ENCODE measurements around the gene TBC1D1.

TBC1D1 gene

DNA sequence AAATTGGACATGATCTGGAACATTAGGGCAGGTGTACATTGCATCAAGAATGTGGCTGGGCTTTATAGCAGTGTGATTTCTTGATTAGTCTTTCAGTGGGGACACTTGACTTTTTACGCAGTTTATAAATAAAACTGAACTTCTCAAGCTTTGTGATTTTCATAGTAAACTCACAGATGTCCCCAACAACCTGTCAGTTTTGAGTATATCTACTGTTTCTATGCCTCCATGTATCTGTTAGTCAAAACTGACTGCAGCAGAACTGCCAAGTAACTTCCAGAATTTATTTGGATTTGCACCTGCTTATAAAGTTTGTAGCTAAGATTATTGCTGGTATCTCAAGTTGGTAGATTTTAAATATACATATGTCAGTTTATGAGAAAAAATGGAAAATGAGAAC is 89.4 kb downstream of the TBC1D1 start:
- Histone ChIP-seq H3K4me1 (ENCODE audit: control insufficient read depth, insufficient read depth, low read depth, low read length) (peaks cover 8% of the 10 kb centered on the region), H3K36me3 (ENCODE audit: control insufficient read depth in 1 of 2, insufficient read depth in 2 of 2, low read depth in 1 of 2, low read length in 2 of 2) (no peaks in the 10 kb centered on the region), H2BK12ac (ENCODE audit: low read length in 2 of 2) (no peak overlapping the region), H3K27ac (ENCODE audit: low read length, poor library complexity, severe bottlenecking) (no peak overlapping the region), H3K18ac (ENCODE audit: low read depth in 1 of 2, low read length in 2 of 2) (no peak overlapping the region), H3K14ac (ENCODE audit: low read length in 2 of 2) (no peak overlapping the region), H2BK15ac (ENCODE audit: low read depth, poor library complexity, severe bottlenecking) (no peak overlapping the region), H2AFZ (ENCODE audit: low read depth, low read length) (no peak overlapping the region), H2BK120ac (ENCODE audit: low read depth, low read length) (no peak overlapping the region), H3K79me1 (replicated peaks; ENCODE audit: low read length, poor library complexity, severe bottlenecking) (peaks cover 9% of the 10 kb centered on the region), H3K4me2 (ENCODE audit: low read length, poor library complexity, severe bottlenecking) (no peak overlapping the region), H4K8ac (ENCODE audit: low read length) (no peak overlapping the region), H2BK5ac (ENCODE audit: low read depth, low read length, poor library complexity, severe bottlenecking) (no peak overlapping the region), H3K23ac (ENCODE audit: low read length in 2 of 2) (no peak overlapping the region), H2AK5ac (ENCODE audit: low read length, severe bottlenecking) (no peak overlapping the region), H4K91ac (ENCODE audit: low read length) (no peak overlapping the region), H3K9ac (ENCODE audit: low read length) (no peak overlapping the region), H3K4me3 (ENCODE audit: insufficient read depth in 1 of 2, low read depth in 1 of 2, low read length in 2 of 2) (no peak overlapping the region), H3K4ac (ENCODE audit: low read depth in 1 of 2, low read length in 2 of 2) (no peak overlapping the region), H3K27me3 (ENCODE audit: control insufficient read depth in 1 of 2, insufficient read depth in 1 of 2, low read length in 2 of 2) (no peaks in the 10 kb centered on the region), H3K9me3 (ENCODE audit: control insufficient read depth, low read length) (no peaks in the 10 kb centered on the region)
- no peak for DNase-seq
- 100% methylated on average over 1 of the region's 1 CpG for WGBS

DNA sequence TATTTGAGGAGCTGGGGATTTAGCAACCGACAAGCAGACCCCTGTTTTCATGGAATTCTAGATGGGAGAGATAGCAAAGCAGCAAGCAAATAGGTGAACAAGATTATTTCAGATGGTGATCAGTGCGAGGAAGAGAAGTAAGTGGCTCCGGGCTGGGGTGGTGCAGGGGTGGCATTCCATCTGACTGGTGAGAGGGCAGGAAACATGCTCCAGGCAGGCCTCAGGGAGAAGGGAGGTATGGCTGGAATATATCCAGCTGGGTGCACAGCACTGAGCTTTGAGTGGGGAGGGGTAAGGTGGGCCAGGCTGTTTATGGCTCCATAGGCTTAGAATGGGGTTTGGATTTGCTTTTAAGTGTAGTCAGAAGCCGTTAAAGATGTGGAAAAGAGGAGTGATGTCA is 90.5 kb downstream of the TBC1D1 start:
- Histone ChIP-seq H3K27me3 (ENCODE audit: control insufficient read depth in 1 of 2, insufficient read depth in 1 of 2, low read length in 2 of 2) (no peaks in the 10 kb centered on the region), H3K23ac (ENCODE audit: low read length in 2 of 2) (peak overlapping the region in 1 of 2 experiments; percentile 90), H3K9me3 (ENCODE audit: control insufficient read depth, low read length) (no peaks in the 10 kb centered on the region), H2BK12ac (ENCODE audit: low read length in 2 of 2) (no peak overlapping the region), H3K36me3 (ENCODE audit: control insufficient read depth in 1 of 2, insufficient read depth in 2 of 2, low read depth in 1 of 2, low read length in 2 of 2) (no peaks in the 10 kb centered on the region), H4K91ac (ENCODE audit: low read length) (no peak overlapping the region), H3K4ac (ENCODE audit: low read depth in 1 of 2, low read length in 2 of 2) (no peak overlapping the region), H4K8ac (ENCODE audit: low read length) (peak overlapping the region; percentile 24), H3K9ac (ENCODE audit: low read length) (no peak overlapping the region), H2AK5ac (ENCODE audit: low read length, severe bottlenecking) (peak overlapping the region; percentile 5), H3K4me3 (ENCODE audit: insufficient read depth in 1 of 2, low read depth in 1 of 2, low read length in 2 of 2) (no peak overlapping the region), H3K27ac (ENCODE audit: low read length, poor library complexity, severe bottlenecking) (peak overlapping the region; percentile 87), H2BK5ac (ENCODE audit: low read depth, low read length, poor library complexity, severe bottlenecking) (peak overlapping the region; percentile 52), H3K14ac (ENCODE audit: low read length in 2 of 2) (no peak overlapping the region), H2BK15ac (ENCODE audit: low read depth, poor library complexity, severe bottlenecking) (no peak overlapping the region), H3K79me1 (replicated peaks; ENCODE audit: low read length, poor library complexity, severe bottlenecking) (peaks cover 9% of the 10 kb centered on the region), H3K4me2 (ENCODE audit: low read length, poor library complexity, severe bottlenecking) (no peak overlapping the region), H3K4me1 (ENCODE audit: control insufficient read depth, insufficient read depth, low read depth, low read length) (peaks cover 8% of the 10 kb centered on the region), H2BK120ac (ENCODE audit: low read depth, low read length) (no peak overlapping the region), H3K18ac (ENCODE audit: low read depth in 1 of 2, low read length in 2 of 2) (no peak overlapping the region), H2AFZ (ENCODE audit: low read depth, low read length) (no peak overlapping the region)
- DNase-seq, result no peak
- WGBS, result 69% methylated on average over 4 of the region's 4 CpGs

DNA sequence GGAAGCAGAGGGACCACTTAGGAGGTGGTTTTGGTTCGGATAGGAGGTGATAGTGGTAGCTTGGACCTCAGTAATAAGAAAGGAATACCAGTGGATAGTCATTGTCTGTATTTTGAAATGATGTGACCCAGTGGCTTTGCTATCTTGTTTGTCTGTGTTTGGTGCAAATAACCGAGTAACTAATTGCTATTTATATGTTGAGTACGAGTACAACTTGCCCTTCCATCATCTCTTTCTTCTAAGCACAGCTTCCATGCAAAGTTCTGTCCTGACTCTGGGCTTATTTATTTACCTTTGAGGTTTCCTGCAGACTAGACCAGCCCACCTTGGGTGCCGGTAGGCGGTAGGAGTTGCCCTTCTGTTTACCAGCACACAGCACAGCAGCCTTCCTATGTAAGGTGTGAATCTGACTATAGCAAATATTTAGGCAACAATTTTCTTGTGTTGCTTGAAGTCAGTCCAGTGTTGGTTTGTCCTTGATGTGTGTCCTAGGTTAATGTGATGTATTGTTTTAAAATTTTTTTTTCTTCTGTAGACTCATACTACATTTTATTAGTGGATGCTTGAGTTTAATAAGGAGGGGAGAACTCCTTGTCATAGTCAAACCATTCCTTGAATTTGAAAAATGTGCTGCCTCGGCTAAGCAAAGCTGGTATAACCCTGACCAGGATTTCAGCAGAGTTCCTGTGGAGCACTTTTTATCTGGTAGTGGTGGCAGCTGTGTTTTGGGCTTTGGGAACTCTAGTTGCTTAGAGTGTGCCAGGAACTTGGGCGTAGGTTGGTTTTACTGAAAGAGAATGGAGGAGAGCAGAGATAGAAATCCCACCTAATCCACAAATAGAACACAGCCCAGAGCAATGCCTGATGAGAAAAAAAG is 91.2 kb downstream of the TBC1D1 start:
- H2BK15ac ChIP-seq (ENCODE audit: low read depth, poor library complexity, severe bottlenecking), result no peak overlapping the region
- H3K79me1 ChIP-seq (replicated peaks; ENCODE audit: low read length, poor library complexity, severe bottlenecking), result peaks cover 13% of the 10 kb centered on the region
- no peak overlapping the region for H4K91ac ChIP-seq (ENCODE audit: low read length)
- H3K9ac ChIP-seq (ENCODE audit: low read length), result no peak overlapping the region
- H3K36me3 ChIP-seq (ENCODE audit: control insufficient read depth in 1 of 2, insufficient read depth in 2 of 2, low read depth in 1 of 2, low read length in 2 of 2), result no peaks in the 10 kb centered on the region
- H2BK120ac ChIP-seq (ENCODE audit: low read depth, low read length), result no peak overlapping the region
- H3K27ac ChIP-seq (ENCODE audit: low read length, poor library complexity, severe bottlenecking), result peak overlapping the region; percentile 87
- no peak overlapping the region for H3K14ac ChIP-seq (ENCODE audit: low read length in 2 of 2)
- H3K4ac ChIP-seq (ENCODE audit: low read depth in 1 of 2, low read length in 2 of 2), result no peak overlapping the region
- no peak overlapping the region for H2AFZ ChIP-seq (ENCODE audit: low read depth, low read length)
- DNase-seq, result no peak
- H3K4me1 ChIP-seq (ENCODE audit: control insufficient read depth, insufficient read depth, low read depth, low read length), result peaks cover 8% of the 10 kb centered on the region
- H3K4me2 ChIP-seq (ENCODE audit: low read length, poor library complexity, severe bottlenecking), result no peak overlapping the region
- peak overlapping the region; percentile 52 for H2BK5ac ChIP-seq (ENCODE audit: low read depth, low read length, poor library complexity, severe bottlenecking)
- no peak overlapping the region for H3K4me3 ChIP-seq (ENCODE audit: insufficient read depth in 1 of 2, low read depth in 1 of 2, low read length in 2 of 2)
- no peak overlapping the region for H2AK5ac ChIP-seq (ENCODE audit: low read length, severe bottlenecking)
- H3K23ac ChIP-seq (ENCODE audit: low read length in 2 of 2), result no peak overlapping the region
- peak overlapping the region in 1 of 2 experiments; percentile 35 for H2BK12ac ChIP-seq (ENCODE audit: low read length in 2 of 2)
- 47% methylated on average over 6 of the region's 7 CpGs for WGBS
- no peaks in the 10 kb centered on the region for H3K27me3 ChIP-seq (ENCODE audit: control insufficient read depth in 1 of 2, insufficient read depth in 1 of 2, low read length in 2 of 2)
- H3K18ac ChIP-seq (ENCODE audit: low read depth in 1 of 2, low read length in 2 of 2), result peak overlapping the region in 1 of 2 experiments; percentile 41
- no peaks in the 10 kb centered on the region for H3K9me3 ChIP-seq (ENCODE audit: control insufficient read depth, low read length)
- H4K8ac ChIP-seq (ENCODE audit: low read length), result no peak overlapping the region

DNA sequence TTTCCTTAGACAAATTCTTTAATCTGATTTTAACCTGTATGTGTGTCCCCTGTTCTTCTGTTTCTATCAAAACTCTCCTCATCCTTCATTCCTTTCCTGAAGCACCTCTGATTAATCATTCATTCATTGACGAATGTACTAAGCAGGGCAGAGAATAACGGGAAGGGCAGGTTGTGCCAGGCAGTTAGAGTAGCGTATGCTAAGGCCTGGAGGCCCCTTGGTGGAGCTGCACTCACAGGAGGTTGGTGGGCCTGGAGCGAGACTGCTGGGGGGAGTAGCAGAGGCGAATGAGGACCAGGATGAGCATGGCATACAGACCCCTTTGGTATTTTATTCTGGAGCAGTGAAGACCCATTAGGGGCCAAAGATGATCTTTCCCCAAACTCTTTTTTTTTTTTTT is 91.9 kb downstream of the TBC1D1 start:
- Histone ChIP-seq H3K36me3 (ENCODE audit: control insufficient read depth in 1 of 2, insufficient read depth in 2 of 2, low read depth in 1 of 2, low read length in 2 of 2) (no peaks in the 10 kb centered on the region), H2BK120ac (ENCODE audit: low read depth, low read length) (no peak overlapping the region), H3K4me1 (ENCODE audit: control insufficient read depth, insufficient read depth, low read depth, low read length) (peaks cover 8% of the 10 kb centered on the region), H3K27ac (ENCODE audit: low read length, poor library complexity, severe bottlenecking) (peak overlapping the region; percentile 87), H3K18ac (ENCODE audit: low read depth in 1 of 2, low read length in 2 of 2) (no peak overlapping the region), H2AK5ac (ENCODE audit: low read length, severe bottlenecking) (peak overlapping the region; percentile 95), H3K23ac (ENCODE audit: low read length in 2 of 2) (no peak overlapping the region), H3K79me1 (replicated peaks; ENCODE audit: low read length, poor library complexity, severe bottlenecking) (peaks cover 13% of the 10 kb centered on the region), H3K27me3 (ENCODE audit: control insufficient read depth in 1 of 2, insufficient read depth in 1 of 2, low read length in 2 of 2) (no peaks in the 10 kb centered on the region), H4K8ac (ENCODE audit: low read length) (peak overlapping the region; percentile 69), H2BK15ac (ENCODE audit: low read depth, poor library complexity, severe bottlenecking) (no peak overlapping the region), H3K9me3 (ENCODE audit: control insufficient read depth, low read length) (no peaks in the 10 kb centered on the region), H3K9ac (ENCODE audit: low read length) (no peak overlapping the region), H2AFZ (ENCODE audit: low read depth, low read length) (no peak overlapping the region), H2BK5ac (ENCODE audit: low read depth, low read length, poor library complexity, severe bottlenecking) (peak overlapping the region; percentile 90), H2BK12ac (ENCODE audit: low read length in 2 of 2) (peak overlapping the region in 1 of 2 experiments; percentile 89), H3K4ac (ENCODE audit: low read depth in 1 of 2, low read length in 2 of 2) (no peak overlapping the region), H3K4me2 (ENCODE audit: low read length, poor library complexity, severe bottlenecking) (no peak overlapping the region), H3K14ac (ENCODE audit: low read length in 2 of 2) (peak overlapping the region in 1 of 2 experiments; percentile 81), H3K4me3 (ENCODE audit: insufficient read depth in 1 of 2, low read depth in 1 of 2, low read length in 2 of 2) (no peak overlapping the region), H4K91ac (ENCODE audit: low read length) (peak overlapping the region; percentile 47)
- DNase-seq, result no peak
- WGBS, result 80% methylated on average over 4 of the region's 5 CpGs

Measured in mesenchymal stem cell (in vitro differentiated cells and primary cell).